ENCODE results near the gene SRGAP3. TPM values are rescaled to one million over a fixed set of nuclear protein-coding genes. Genes with fewer than 3 reads are reported as not detected.

SRGAP3 gene
- total and polyA plus RNA-seq, 2 donors: 3.9 to 4.4 TPM

- H3K36me3 ChIP-seq (ENCODE audit: control insufficient read depth in 2 of 2, insufficient read depth in 2 of 2, low read length in 1 of 2): no peaks in the 10 kb centered on the region
- no peak for DNase-seq (ENCODE audit: low read depth in 6 of 9, low spot score in 9 of 9)
- H3K4me3 ChIP-seq (ENCODE audit: low read length in 2 of 2): peak overlapping the region in 1 of 2 donors; percentile 66
- no peaks in the 10 kb centered on the region for H3K27me3 ChIP-seq (ENCODE audit: control insufficient read depth in 2 of 2, insufficient read depth in 1 of 2, low read length in 1 of 2)
- peaks cover 4 to 26% of the 10 kb centered on the region in 2 donors for H3K4me1 ChIP-seq (ENCODE audit: control insufficient read depth in 2 of 2, insufficient read depth in 2 of 2, low read length in 2 of 2)
- WGBS: 92% methylated on average over 12 of the region's 12 CpGs
- H3K27ac ChIP-seq (ENCODE audit: low read depth in 1 of 2, low read length in 1 of 2): no peak overlapping the region
- no peaks in the 10 kb centered on the region for H3K9me3 ChIP-seq (ENCODE audit: control insufficient read depth in 2 of 2, insufficient read depth in 1 of 2, low read length in 1 of 2)
Measured at GRCh38 chr3:9247361-9247940, 2.0 kb downstream of the SRGAP3 start.

- H3K4me3 ChIP-seq (ENCODE audit: low read length in 2 of 2): no peak overlapping the region
- WGBS: 95% methylated on average over 4 of the region's 4 CpGs
- no peak for DNase-seq (ENCODE audit: low read depth in 6 of 9, low spot score in 9 of 9)
- H3K27me3 ChIP-seq (ENCODE audit: control insufficient read depth in 2 of 2, insufficient read depth in 1 of 2, low read length in 1 of 2): no peaks in the 10 kb centered on the region
- no peak overlapping the region for H3K27ac ChIP-seq (ENCODE audit: low read depth in 1 of 2, low read length in 1 of 2)
- H3K9me3 ChIP-seq (ENCODE audit: control insufficient read depth in 2 of 2, insufficient read depth in 1 of 2, low read length in 1 of 2): no peaks in the 10 kb centered on the region
- peaks cover 4 to 26% of the 10 kb centered on the region in 2 donors for H3K4me1 ChIP-seq (ENCODE audit: control insufficient read depth in 2 of 2, insufficient read depth in 2 of 2, low read length in 2 of 2)
- H3K36me3 ChIP-seq (ENCODE audit: control insufficient read depth in 2 of 2, insufficient read depth in 2 of 2, low read length in 1 of 2): no peaks in the 10 kb centered on the region
Measured at GRCh38 chr3:9246189-9246588, 3.3 kb downstream of the SRGAP3 start.

GRCh38 chr3:9244495-9245183 lies 4.8 kb downstream of the SRGAP3 start:
- WGBS: 95% methylated on average over 1 of the region's 1 CpG
- Histone ChIP-seq H3K4me1 (ENCODE audit: control insufficient read depth in 2 of 2, insufficient read depth in 2 of 2, low read length in 2 of 2) (peaks cover under 1 to 20% of the 10 kb centered on the region in 2 donors), H3K4me3 (ENCODE audit: low read length in 2 of 2) (no peak overlapping the region), H3K27ac (ENCODE audit: low read depth in 1 of 2, low read length in 1 of 2) (no peak overlapping the region), H3K9me3 (ENCODE audit: control insufficient read depth in 2 of 2, insufficient read depth in 1 of 2, low read length in 1 of 2) (no peaks in the 10 kb centered on the region), H3K36me3 (ENCODE audit: control insufficient read depth in 2 of 2, insufficient read depth in 2 of 2, low read length in 1 of 2) (no peaks in the 10 kb centered on the region), H3K27me3 (ENCODE audit: control insufficient read depth in 2 of 2, insufficient read depth in 1 of 2, low read length in 1 of 2) (no peaks in the 10 kb centered on the region)
- DNase-seq (ENCODE audit: low read depth in 6 of 9, low spot score in 9 of 9): no peak

- DNase-seq (ENCODE audit: low read depth in 6 of 9, low spot score in 9 of 9): no peak
Measured at GRCh38 chr3:9241956-9242355, 7.5 kb downstream of the SRGAP3 start.

GRCh38 chr3:9239680-9240079 lies 9.8 kb downstream of the SRGAP3 start:
- H3K27me3 ChIP-seq (ENCODE audit: control insufficient read depth in 2 of 2, insufficient read depth in 1 of 2, low read length in 1 of 2): no peaks in the 10 kb centered on the region
- no peaks in the 10 kb centered on the region for H3K4me1 ChIP-seq (ENCODE audit: control insufficient read depth in 2 of 2, insufficient read depth in 2 of 2, low read length in 2 of 2)
- H3K9me3 ChIP-seq (ENCODE audit: control insufficient read depth in 2 of 2, insufficient read depth in 1 of 2, low read length in 1 of 2): no peaks in the 10 kb centered on the region
- WGBS: 97% methylated on average over 1 of the region's 1 CpG
- no peak overlapping the region for H3K4me3 ChIP-seq (ENCODE audit: low read length in 2 of 2)
- no peak for DNase-seq (ENCODE audit: low read depth in 6 of 9, low spot score in 9 of 9)
- H3K27ac ChIP-seq (ENCODE audit: low read depth in 1 of 2, low read length in 1 of 2): no peak overlapping the region
- no peaks in the 10 kb centered on the region for H3K36me3 ChIP-seq (ENCODE audit: control insufficient read depth in 2 of 2, insufficient read depth in 2 of 2, low read length in 1 of 2)

More at GRCh38 chr3:9241956-9242355, 7.5 kb downstream of the SRGAP3 start:
- WGBS: 98% methylated on average over 4 of the region's 4 CpGs
- Histone ChIP-seq H3K27me3 (ENCODE audit: control insufficient read depth in 2 of 2, insufficient read depth in 1 of 2, low read length in 1 of 2) (no peaks in the 10 kb centered on the region), H3K4me1 (ENCODE audit: control insufficient read depth in 2 of 2, insufficient read depth in 2 of 2, low read length in 2 of 2) (no peaks in the 10 kb centered on the region), H3K9me3 (ENCODE audit: control insufficient read depth in 2 of 2, insufficient read depth in 1 of 2, low read length in 1 of 2) (no peaks in the 10 kb centered on the region), H3K27ac (ENCODE audit: low read depth in 1 of 2, low read length in 1 of 2) (no peak overlapping the region), H3K4me3 (ENCODE audit: low read length in 2 of 2) (no peak overlapping the region), H3K36me3 (ENCODE audit: control insufficient read depth in 2 of 2, insufficient read depth in 2 of 2, low read length in 1 of 2) (no peaks in the 10 kb centered on the region)

- Histone ChIP-seq H3K27ac (ENCODE audit: low read depth in 1 of 2, low read length in 1 of 2) (no peak overlapping the region), H3K27me3 (ENCODE audit: control insufficient read depth in 2 of 2, insufficient read depth in 1 of 2, low read length in 1 of 2) (no peaks in the 10 kb centered on the region), H3K36me3 (ENCODE audit: control insufficient read depth in 2 of 2, insufficient read depth in 2 of 2, low read length in 1 of 2) (no peaks in the 10 kb centered on the region), H3K4me1 (ENCODE audit: control insufficient read depth in 2 of 2, insufficient read depth in 2 of 2, low read length in 2 of 2) (no peaks in the 10 kb centered on the region), H3K9me3 (ENCODE audit: control insufficient read depth in 2 of 2, insufficient read depth in 1 of 2, low read length in 1 of 2) (no peaks in the 10 kb centered on the region), H3K4me3 (ENCODE audit: low read length in 2 of 2) (no peak overlapping the region)
- no peak for DNase-seq (ENCODE audit: low read depth in 6 of 9, low spot score in 9 of 9)
- 96% methylated on average over 4 of the region's 4 CpGs for WGBS
Measured at GRCh38 chr3:9238721-9239295, 10.6 kb downstream of the SRGAP3 start.

GRCh38 chr3:9238276-9238675 lies 11.2 kb downstream of the SRGAP3 start:
- Histone ChIP-seq H3K27ac (ENCODE audit: low read depth in 1 of 2, low read length in 1 of 2) (no peak overlapping the region), H3K27me3 (ENCODE audit: control insufficient read depth in 2 of 2, insufficient read depth in 1 of 2, low read length in 1 of 2) (no peaks in the 10 kb centered on the region), H3K4me3 (ENCODE audit: low read length in 2 of 2) (no peak overlapping the region), H3K36me3 (ENCODE audit: control insufficient read depth in 2 of 2, insufficient read depth in 2 of 2, low read length in 1 of 2) (no peaks in the 10 kb centered on the region), H3K9me3 (ENCODE audit: control insufficient read depth in 2 of 2, insufficient read depth in 1 of 2, low read length in 1 of 2) (no peaks in the 10 kb centered on the region), H3K4me1 (ENCODE audit: control insufficient read depth in 2 of 2, insufficient read depth in 2 of 2, low read length in 2 of 2) (no peaks in the 10 kb centered on the region)
- 96% methylated on average over 5 of the region's 5 CpGs for WGBS
- DNase-seq (ENCODE audit: low read depth in 6 of 9, low spot score in 9 of 9): no peak

- no peak for DNase-seq (ENCODE audit: low read depth in 6 of 9, low spot score in 9 of 9)
- Histone ChIP-seq H3K36me3 (ENCODE audit: control insufficient read depth in 2 of 2, insufficient read depth in 2 of 2, low read length in 1 of 2) (no peaks in the 10 kb centered on the region), H3K4me3 (ENCODE audit: low read length in 2 of 2) (no peak overlapping the region), H3K27ac (ENCODE audit: low read depth in 1 of 2, low read length in 1 of 2) (no peak overlapping the region), H3K4me1 (ENCODE audit: control insufficient read depth in 2 of 2, insufficient read depth in 2 of 2, low read length in 2 of 2) (no peaks in the 10 kb centered on the region), H3K27me3 (ENCODE audit: control insufficient read depth in 2 of 2, insufficient read depth in 1 of 2, low read length in 1 of 2) (no peaks in the 10 kb centered on the region), H3K9me3 (ENCODE audit: control insufficient read depth in 2 of 2, insufficient read depth in 1 of 2, low read length in 1 of 2) (no peaks in the 10 kb centered on the region)
- 95% methylated on average over 8 of the region's 8 CpGs for WGBS
Measured at GRCh38 chr3:9233814-9234600, 15.4 kb downstream of the SRGAP3 start.

GRCh38 chr3:9233101-9233500 lies 16.3 kb downstream of the SRGAP3 start:
- no peak overlapping the region for H3K4me3 ChIP-seq (ENCODE audit: low read length in 2 of 2)
- DNase-seq (ENCODE audit: low read depth in 6 of 9, low spot score in 9 of 9): no peak
- no peaks in the 10 kb centered on the region for H3K27me3 ChIP-seq (ENCODE audit: control insufficient read depth in 2 of 2, insufficient read depth in 1 of 2, low read length in 1 of 2)
- H3K36me3 ChIP-seq (ENCODE audit: control insufficient read depth in 2 of 2, insufficient read depth in 2 of 2, low read length in 1 of 2): no peaks in the 10 kb centered on the region
- H3K4me1 ChIP-seq (ENCODE audit: control insufficient read depth in 2 of 2, insufficient read depth in 2 of 2, low read length in 2 of 2): no peaks in the 10 kb centered on the region
- no peaks in the 10 kb centered on the region for H3K9me3 ChIP-seq (ENCODE audit: control insufficient read depth in 2 of 2, insufficient read depth in 1 of 2, low read length in 1 of 2)
- no peak overlapping the region for H3K27ac ChIP-seq (ENCODE audit: low read depth in 1 of 2, low read length in 1 of 2)
- WGBS: 95% methylated on average over 4 of the region's 4 CpGs

Measured in thymus (tissue), 11 donors.